Measurements from ENCODE around the gene CRABP2.

The CRABP2 gene

GRCh38 chr1:156709031-156709430, 3.6 kb upstream of the CRABP2 start:
- DNase-seq (ENCODE audit: low read depth in 2 of 2): no peak

- peak in 1 of 2 experiments; percentile 25 for DNase-seq (ENCODE audit: low read depth in 2 of 2)
Observed at GRCh38 chr1:156708218-156708661, 2.9 kb upstream of the CRABP2 start.

- peak; percentile 74 to 78 for DNase-seq (ENCODE audit: low read depth in 2 of 2)
Observed at GRCh38 chr1:156707417-156708217, 2.2 kb upstream of the CRABP2 start.

- peak in 1 of 2 experiments; percentile 66 for DNase-seq (ENCODE audit: low read depth in 2 of 2)
Observed at GRCh38 chr1:156706657-156707416, 1.5 kb upstream of the CRABP2 start.

GRCh38 chr1:156705918-156706656, 704 bp upstream of the CRABP2 start:
- DNase-seq (ENCODE audit: low read depth in 2 of 2): peak in 1 of 2 experiments; percentile 55

- peak in 1 of 2 experiments; percentile 14 for DNase-seq (ENCODE audit: low read depth in 2 of 2)
Observed at GRCh38 chr1:156704930-156705320, 458 bp downstream of the CRABP2 start.

- no peak for DNase-seq (ENCODE audit: low read depth in 2 of 2)
Observed at GRCh38 chr1:156704166-156704711, 1.1 kb downstream of the CRABP2 start.

- DNase-seq (ENCODE audit: low read depth in 2 of 2): no peak
Observed at GRCh38 chr1:156703741-156704140, 1.6 kb downstream of the CRABP2 start.

GRCh38 chr1:156703336-156703735, 2.0 kb downstream of the CRABP2 start:
- DNase-seq (ENCODE audit: low read depth in 2 of 2): no peak

GRCh38 chr1:156700736-156701531, 4.4 kb downstream of the CRABP2 start:
- no peak for DNase-seq (ENCODE audit: low read depth in 2 of 2)

- DNase-seq (ENCODE audit: low read depth in 2 of 2): no peak
Observed at GRCh38 chr1:156698995-156699394, 6.4 kb downstream of the CRABP2 start.

GRCh38 chr1:156697481-156697880, 7.9 kb downstream of the CRABP2 start:
- DNase-seq (ENCODE audit: low read depth in 2 of 2): no peak

GRCh38 chr1:156696755-156697154, 8.6 kb downstream of the CRABP2 start:
- no peak for DNase-seq (ENCODE audit: low read depth in 2 of 2)

GRCh38 chr1:156694690-156694962, 10.8 kb downstream of the CRABP2 start:
- DNase-seq (ENCODE audit: low read depth in 2 of 2): no peak

- DNase-seq (ENCODE audit: low read depth in 2 of 2): no peak
Observed at GRCh38 chr1:156693848-156694689, 11.3 kb downstream of the CRABP2 start.

- peak in 1 of 2 experiments; percentile 28 for DNase-seq (ENCODE audit: low read depth in 2 of 2)
Observed at GRCh38 chr1:156692925-156693847, 12.2 kb downstream of the CRABP2 start.

GRCh38 chr1:156692441-156692924, 12.9 kb downstream of the CRABP2 start:
- DNase-seq (ENCODE audit: low read depth in 2 of 2): no peak

- DNase-seq (ENCODE audit: low read depth in 2 of 2): no peak
Observed at GRCh38 chr1:156691665-156692440, 13.5 kb downstream of the CRABP2 start.
